ENCODE results near the gene CBX8.
"Not testable (repeated sequence)": the region's sequence is repeated elsewhere in the genome, so short reads cannot be mapped to it uniquely, and the experiment has no call there.

Gene CBX8

GRCh38 chr17:79772726-79773125 is 24.2 kb downstream of the CBX8 start:
- not testable (repeated sequence) for H3K4me1 ChIP-seq (ENCODE audit: control insufficient read depth, insufficient read depth, low read length, poor library complexity, severe bottlenecking); H3K36me3 ChIP-seq (ENCODE audit: control insufficient read depth, insufficient read depth, low read length); H3K9me3 ChIP-seq (ENCODE audit: control insufficient read depth, low read length); H3K27ac ChIP-seq (ENCODE audit: low read depth, low read length, severe bottlenecking); H3K4me3 ChIP-seq (ENCODE audit: extremely low read depth, insufficient read depth, low read length, poor library complexity, severe bottlenecking)
- whole genome bisulfite sequencing, 2 experiments (ENCODE audit: insufficient coverage in 2 of 2): 90 to 93% methylated on average over 3 of the region's 9 CpGs

- H3K27ac ChIP-seq (ENCODE audit: low read depth, low read length, severe bottlenecking): no peak overlapping the region
- no peaks in the 10 kb centered on the region for H3K36me3 ChIP-seq (ENCODE audit: control insufficient read depth, insufficient read depth, low read length)
- H3K4me3 ChIP-seq (ENCODE audit: extremely low read depth, insufficient read depth, low read length, poor library complexity, severe bottlenecking): no peak overlapping the region
- peaks cover 5% of the 10 kb centered on the region for H3K4me1 ChIP-seq (ENCODE audit: control insufficient read depth, insufficient read depth, low read length, poor library complexity, severe bottlenecking)
- H3K9me3 ChIP-seq (ENCODE audit: control insufficient read depth, low read length): no peaks in the 10 kb centered on the region
- 86 to 91% methylated on average over 5 to 6 of the region's 6 CpGs for WGBS, 2 experiments (ENCODE audit: insufficient coverage in 2 of 2)
Observed at GRCh38 chr17:79771276-79771675, 25.6 kb downstream of the CBX8 start.

- WGBS, 2 experiments (ENCODE audit: insufficient coverage in 2 of 2): 93% methylated on average over 19 to 26 of the region's 28 CpGs
- Histone ChIP-seq H3K4me3 (ENCODE audit: extremely low read depth, insufficient read depth, low read length, poor library complexity, severe bottlenecking) (no peak overlapping the region), H3K9me3 (ENCODE audit: control insufficient read depth, low read length) (no peaks in the 10 kb centered on the region), H3K27ac (ENCODE audit: low read depth, low read length, severe bottlenecking) (no peak overlapping the region), H3K36me3 (ENCODE audit: control insufficient read depth, insufficient read depth, low read length) (no peaks in the 10 kb centered on the region), H3K4me1 (ENCODE audit: control insufficient read depth, insufficient read depth, low read length, poor library complexity, severe bottlenecking) (no peaks in the 10 kb centered on the region)
Observed at GRCh38 chr17:79769570-79770506, 27.0 kb downstream of the CBX8 start.

- H3K27ac ChIP-seq (ENCODE audit: low read depth, low read length, severe bottlenecking): no peak overlapping the region
- H3K36me3 ChIP-seq (ENCODE audit: control insufficient read depth, insufficient read depth, low read length): no peaks in the 10 kb centered on the region
- no CpG with 5 or more reads among the region's 3 CpGs for WGBS, 2 experiments (ENCODE audit: insufficient coverage in 2 of 2)
- H3K4me1 ChIP-seq (ENCODE audit: control insufficient read depth, insufficient read depth, low read length, poor library complexity, severe bottlenecking): no peaks in the 10 kb centered on the region
- no peak overlapping the region for H3K4me3 ChIP-seq (ENCODE audit: extremely low read depth, insufficient read depth, low read length, poor library complexity, severe bottlenecking)
- no peaks in the 10 kb centered on the region for H3K9me3 ChIP-seq (ENCODE audit: control insufficient read depth, low read length)
Observed at GRCh38 chr17:79765708-79766107, 31.2 kb downstream of the CBX8 start.

GRCh38 chr17:79761894-79762589 is 34.8 kb downstream of the CBX8 start:
- Histone ChIP-seq H3K4me1 (ENCODE audit: control insufficient read depth, insufficient read depth, low read length, poor library complexity, severe bottlenecking) (no peaks in the 10 kb centered on the region), H3K27ac (ENCODE audit: low read depth, low read length, severe bottlenecking) (no peak overlapping the region), H3K36me3 (ENCODE audit: control insufficient read depth, insufficient read depth, low read length) (no peaks in the 10 kb centered on the region), H3K9me3 (ENCODE audit: control insufficient read depth, low read length) (no peaks in the 10 kb centered on the region), H3K4me3 (ENCODE audit: extremely low read depth, insufficient read depth, low read length, poor library complexity, severe bottlenecking) (no peak overlapping the region)
- 87 to 91% methylated on average over 12 to 15 of the region's 19 CpGs for WGBS, 2 experiments (ENCODE audit: insufficient coverage in 2 of 2)

GRCh38 chr17:79760197-79760906 is 36.5 kb downstream of the CBX8 start:
- no peaks in the 10 kb centered on the region for H3K36me3 ChIP-seq (ENCODE audit: control insufficient read depth, insufficient read depth, low read length)
- no peaks in the 10 kb centered on the region for H3K9me3 ChIP-seq (ENCODE audit: control insufficient read depth, low read length)
- H3K4me1 ChIP-seq (ENCODE audit: control insufficient read depth, insufficient read depth, low read length, poor library complexity, severe bottlenecking): no peaks in the 10 kb centered on the region
- no peak overlapping the region for H3K4me3 ChIP-seq (ENCODE audit: extremely low read depth, insufficient read depth, low read length, poor library complexity, severe bottlenecking)
- WGBS, 2 experiments (ENCODE audit: insufficient coverage in 2 of 2): 92 to 96% methylated on average over 17 to 20 of the region's 21 CpGs
- no peak overlapping the region for H3K27ac ChIP-seq (ENCODE audit: low read depth, low read length, severe bottlenecking)

- Histone ChIP-seq H3K4me3 (ENCODE audit: extremely low read depth, insufficient read depth, low read length, poor library complexity, severe bottlenecking) (no peak overlapping the region), H3K9me3 (ENCODE audit: control insufficient read depth, low read length) (no peaks in the 10 kb centered on the region), H3K36me3 (ENCODE audit: control insufficient read depth, insufficient read depth, low read length) (no peaks in the 10 kb centered on the region), H3K4me1 (ENCODE audit: control insufficient read depth, insufficient read depth, low read length, poor library complexity, severe bottlenecking) (no peaks in the 10 kb centered on the region), H3K27ac (ENCODE audit: low read depth, low read length, severe bottlenecking) (no peak overlapping the region)
- WGBS, 2 experiments (ENCODE audit: insufficient coverage in 2 of 2): 89 to 90% methylated on average over 3 to 4 of the region's 6 CpGs
Observed at GRCh38 chr17:79758271-79758670, 38.6 kb downstream of the CBX8 start.

- 91 to 98% methylated on average over 8 to 13 of the region's 15 CpGs for WGBS, 2 experiments (ENCODE audit: insufficient coverage in 2 of 2)
- no peak overlapping the region for H3K27ac ChIP-seq (ENCODE audit: low read depth, low read length, severe bottlenecking)
- no peak overlapping the region for H3K4me3 ChIP-seq (ENCODE audit: extremely low read depth, insufficient read depth, low read length, poor library complexity, severe bottlenecking)
- H3K9me3 ChIP-seq (ENCODE audit: control insufficient read depth, low read length): no peaks in the 10 kb centered on the region
- H3K36me3 ChIP-seq (ENCODE audit: control insufficient read depth, insufficient read depth, low read length): no peaks in the 10 kb centered on the region
- H3K4me1 ChIP-seq (ENCODE audit: control insufficient read depth, insufficient read depth, low read length, poor library complexity, severe bottlenecking): no peaks in the 10 kb centered on the region
Observed at GRCh38 chr17:79757140-79757745, 39.6 kb downstream of the CBX8 start.

GRCh38 chr17:79755591-79755990 is 41.3 kb downstream of the CBX8 start:
- Histone ChIP-seq H3K36me3 (ENCODE audit: control insufficient read depth, insufficient read depth, low read length) (no peaks in the 10 kb centered on the region), H3K9me3 (ENCODE audit: control insufficient read depth, low read length) (no peaks in the 10 kb centered on the region), H3K4me1 (ENCODE audit: control insufficient read depth, insufficient read depth, low read length, poor library complexity, severe bottlenecking) (no peaks in the 10 kb centered on the region), H3K4me3 (ENCODE audit: extremely low read depth, insufficient read depth, low read length, poor library complexity, severe bottlenecking) (no peak overlapping the region), H3K27ac (ENCODE audit: low read depth, low read length, severe bottlenecking) (no peak overlapping the region)
- WGBS, 2 experiments (ENCODE audit: insufficient coverage in 2 of 2): 83 to 96% methylated on average over 10 to 11 of the region's 14 CpGs

GRCh38 chr17:79754903-79755302 is 42.0 kb downstream of the CBX8 start:
- not testable (repeated sequence) for H3K4me3 ChIP-seq (ENCODE audit: extremely low read depth, insufficient read depth, low read length, poor library complexity, severe bottlenecking); H3K4me1 ChIP-seq (ENCODE audit: control insufficient read depth, insufficient read depth, low read length, poor library complexity, severe bottlenecking); H3K9me3 ChIP-seq (ENCODE audit: control insufficient read depth, low read length); H3K36me3 ChIP-seq (ENCODE audit: control insufficient read depth, insufficient read depth, low read length); H3K27ac ChIP-seq (ENCODE audit: low read depth, low read length, severe bottlenecking)
- 86 to 87% methylated on average over 9 of the region's 9 CpGs for WGBS, 2 experiments (ENCODE audit: insufficient coverage in 2 of 2)
